H9 (cell line): Measurements from ENCODE around the gene GLYAT. TPM values are rescaled to one million over a fixed set of nuclear protein-coding genes. Genes with fewer than 3 reads are reported as not detected.

Source experiments
- DNase-seq: peaks from one replicate; pipeline ENCODE4 v3.0.0-alpha.2; 2017
- H2AFZ ChIP-seq: one replicate; pipeline ENCODE4 v1.6.1; 2013; ENCODE audit warnings: mild to moderate bottlenecking, low read length, control low read depth, moderate library complexity
- H2AK5ac ChIP-seq: 2 replicates; pipeline ENCODE4 v1.6.1; 2013; ENCODE audit warnings: low read length, control low read depth, mixed read lengths; ENCODE audit not compliant: insufficient read length
- H2BK120ac ChIP-seq: one replicate; pipeline ENCODE4 v1.6.1; 2013; ENCODE audit warnings: low read depth, mild to moderate bottlenecking, low read length, control low read depth, inconsistent platforms; ENCODE audit not compliant: poor library complexity, severe bottlenecking
- H2BK12ac ChIP-seq: 2 replicates; pipeline ENCODE4 v1.6.1; 2013; ENCODE audit warnings: low read length, control low read depth, mixed read lengths, low read depth; ENCODE audit not compliant: insufficient read length
- H2BK15ac ChIP-seq: 2 replicates; pipeline ENCODE4 v1.6.1; 2013; ENCODE audit warnings: low read depth, low read length, control low read depth
- H2BK20ac ChIP-seq: one replicate; pipeline ENCODE4 v1.6.1; 2013; ENCODE audit warnings: low read depth, mild to moderate bottlenecking, low read length, control low read depth, inconsistent platforms; ENCODE audit not compliant: poor library complexity, severe bottlenecking
- H2BK5ac ChIP-seq: 2 replicates; pipeline ENCODE4 v1.6.1; 2013; ENCODE audit warnings: low read length, control low read depth, mixed read lengths; ENCODE audit not compliant: insufficient read length
- H3K14ac ChIP-seq: 2 replicates; pipeline ENCODE4 v1.6.1; 2013; ENCODE audit warnings: low read length, control low read depth; ENCODE audit not compliant: insufficient read depth
- H3K18ac ChIP-seq: 2 replicates; pipeline ENCODE4 v1.6.1; 2013; ENCODE audit warnings: low read depth, mild to moderate bottlenecking, mixed read lengths, low read length, control low read depth; ENCODE audit not compliant: insufficient read length
- H3K23ac ChIP-seq: 2 replicates; pipeline ENCODE4 v1.6.1; 2013; ENCODE audit warnings: low read length, control low read depth, mixed read lengths, low read depth; ENCODE audit not compliant: insufficient read length
- H3K23me2 ChIP-seq: 2 replicates; pipeline ENCODE4 v1.6.1; 2013; ENCODE audit warnings: low read depth, mild to moderate bottlenecking, mixed read lengths, low read length, control low read depth; ENCODE audit not compliant: insufficient read length, poor library complexity, severe bottlenecking
- H3K27ac ChIP-seq: 2 replicates; pipeline ENCODE4 v1.5.1; 2013; ENCODE audit warnings: low read length, control low read depth, mixed read lengths, low read depth; ENCODE audit not compliant: insufficient read length
- H3K27me3 ChIP-seq: 2 replicates; pipeline ENCODE4 v1.6.1; 2013; ENCODE audit warnings: low read length, control low read depth, inconsistent platforms; ENCODE audit not compliant: insufficient read depth
- H3K4ac ChIP-seq: 2 replicates; pipeline ENCODE4 v1.6.1; 2013; ENCODE audit warnings: low read depth, mild to moderate bottlenecking, control low read depth, inconsistent platforms, low read length, moderate library complexity
- H3K4me1 ChIP-seq: 2 replicates; pipeline ENCODE4 v1.6.1; 2013; ENCODE audit warnings: low read length, control low read depth, inconsistent platforms; ENCODE audit not compliant: insufficient read depth
- H3K4me2 ChIP-seq: 2 replicates; pipeline ENCODE4 v1.6.1; 2013; ENCODE audit warnings: low read length, control low read depth, mixed read lengths; ENCODE audit not compliant: insufficient read length, insufficient read depth
- H3K56ac ChIP-seq: 2 replicates; pipeline ENCODE4 v1.6.1; 2013; ENCODE audit warnings: low read depth, mild to moderate bottlenecking, mixed read lengths, low read length, control low read depth; ENCODE audit not compliant: insufficient read length
- H3K79me1 ChIP-seq: 2 replicates; pipeline ENCODE4 v1.6.1; 2013; ENCODE audit warnings: low read depth, mild to moderate bottlenecking, moderate library complexity, low read length, control low read depth, inconsistent platforms; ENCODE audit not compliant: insufficient read depth, poor library complexity, severe bottlenecking
- H3K79me2 ChIP-seq: 2 replicates; pipeline ENCODE4 v1.6.1; 2013; ENCODE audit warnings: low read length, control low read depth, inconsistent platforms; ENCODE audit not compliant: insufficient read depth
- H3K9ac ChIP-seq: 2 replicates; pipeline ENCODE4 v1.6.1; 2013; ENCODE audit warnings: low read length, control low read depth, mixed read lengths; ENCODE audit not compliant: insufficient read length; ENCODE audit errors: extremely low read depth
- H3K9me3 ChIP-seq: one replicate; pipeline ENCODE4 v1.6.1; 2013; ENCODE audit warnings: low read depth, low read length, inconsistent platforms; ENCODE audit not compliant: control insufficient read depth
- H3T11ph ChIP-seq: one replicate; pipeline ENCODE4 v1.6.1; 2013; ENCODE audit warnings: mild to moderate bottlenecking, low read length, control low read depth, inconsistent platforms
- H4K20me1 ChIP-seq: one replicate; pipeline ENCODE4 v1.6.1; 2013; ENCODE audit not compliant: control insufficient read depth, insufficient read length, insufficient read depth
- H4K5ac ChIP-seq: 2 replicates; pipeline ENCODE4 v1.6.1; 2013; ENCODE audit warnings: low read depth, mild to moderate bottlenecking, mixed read lengths, low read length, control low read depth; ENCODE audit not compliant: insufficient read length
- H4K8ac ChIP-seq: replicated peaks from 2 replicates; pipeline ENCODE4 v1.6.1; 2013; ENCODE audit warnings: low read length, control low read depth, mixed read lengths, low read depth; ENCODE audit not compliant: insufficient read length
- H4K91ac ChIP-seq: 2 replicates; pipeline ENCODE4 v1.6.1; 2013; ENCODE audit warnings: low read depth, mild to moderate bottlenecking, moderate library complexity, mixed read lengths, low read length, control low read depth; ENCODE audit not compliant: insufficient read length
- H3K27ac Mint-ChIP-seq, 3 experiments: 2 replicates in 2 of 3; 3 replicates in 1 of 3; pipeline ENCODE4 v1.8.0; 2020 to 2021; ENCODE audit warnings: mixed read lengths in 3 of 3, mild to moderate bottlenecking in 1 of 3, moderate library complexity in 1 of 3
- H3K27me3 Mint-ChIP-seq: 2 replicates; pipeline ENCODE4 v1.8.0; 2021; ENCODE audit warnings: low read depth, mild to moderate bottlenecking, moderate library complexity, mixed read lengths
- H3K36me3 Mint-ChIP-seq, 3 experiments: 2 replicates in 2 of 3; 3 replicates in 1 of 3; pipeline ENCODE4 v1.8.0; 2020 to 2021; ENCODE audit warnings: low read depth in 3 of 3, mixed read lengths in 3 of 3; ENCODE audit not compliant: insufficient read depth in 1 of 3
- H3K4me1 Mint-ChIP-seq, 2 experiments: 2 replicates each; pipeline ENCODE4 v1.8.0; 2020; ENCODE audit warnings: mixed read lengths in 2 of 2
- H3K4me3 Mint-ChIP-seq, 2 experiments: 2 replicates in 1 of 2; 3 replicates in 1 of 2; pipeline ENCODE4 v1.8.0; 2020 to 2021; ENCODE audit warnings: mild to moderate bottlenecking in 2 of 2, mixed read lengths in 2 of 2, moderate library complexity in 1 of 2
- H3K9me3 Mint-ChIP-seq, 2 experiments: 2 replicates in 1 of 2; 3 replicates in 1 of 2; pipeline ENCODE4 v1.8.0; 2020; ENCODE audit warnings: mild to moderate bottlenecking in 2 of 2, mixed read lengths in 2 of 2, moderate library complexity in 1 of 2
- WGBS: extraction: QIAGEN DNeasy Blood & Tissue Kit; methylation state at CpG from one replicate; pipeline ENCODE4 v1.1.7; 2013; ENCODE audit warnings: missing lambda C conversion rate, low lambda C conversion rate, mixed read lengths; ENCODE audit not compliant: insufficient read length; ENCODE audit errors: extremely low coverage; 5-methylcytosine and 5-hydroxymethylcytosine counted together
- total RNA-seq: library from RNA; stranded (reverse); gene quantifications from 2 replicates; pipeline ENCODE4 v1.2.1, GENCODE V29; 2021
- TF ChIP-seq, protein P1 (sequence below): fragments of 200-600 bp; sonication (generic); conservative IDR thresholded peaks from 3 replicates; pipeline ENCODE4 v1.8.0; 2021; ENCODE audit warnings: antibody characterized with exemption, mild to moderate bottlenecking

The GLYAT gene
- total RNA-seq, 1 experiment from 2014 or later: not detected

DNA sequence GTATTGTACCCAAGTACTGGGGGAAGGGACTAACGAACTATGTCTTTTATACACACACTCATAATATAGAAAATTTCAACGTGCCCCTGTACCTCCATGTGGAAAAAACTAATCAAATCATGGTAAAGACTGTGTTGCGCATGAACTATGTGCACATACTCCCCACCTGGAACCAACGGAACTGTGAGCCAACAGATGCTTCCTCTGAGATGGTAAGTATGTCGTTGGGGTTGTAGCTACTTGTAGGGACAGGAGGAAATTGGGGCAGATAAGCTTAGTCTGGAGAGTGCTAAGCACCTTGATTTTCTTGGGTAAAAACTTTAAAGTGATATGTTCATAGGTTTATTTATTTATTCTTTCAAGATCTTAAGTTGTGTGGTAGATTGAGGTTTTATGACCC, 40.1 kb downstream of the GLYAT start:
- DNase-seq: no peak
- no peak overlapping the region for H3K4ac ChIP-seq
- no peak overlapping the region for H4K91ac ChIP-seq
- H4K20me1 ChIP-seq: no peaks in the 10 kb centered on the region
- H3K4me2 ChIP-seq: no peak overlapping the region
- no peak overlapping the region for H2BK5ac ChIP-seq
- H3K56ac ChIP-seq: no peak overlapping the region
- H3K18ac ChIP-seq: no peak overlapping the region
- H3K27me3 ChIP-seq: no peaks in the 10 kb centered on the region
- Mint-ChIP-seq H3K36me3 (peaks cover 0 to 13% (median 4%) of the 10 kb centered on the region in 3 experiments; a peak in 3 of 7 replicates), H3K9me3 (peaks cover 51 to 70% of the 10 kb centered on the region in 2 experiments), H3K27ac (no peak overlapping the region), H3K27me3 (peaks cover 4% of the 10 kb centered on the region), H3K4me3 (no peak overlapping the region), H3K4me1 (no peaks in the 10 kb centered on the region)
- H2AFZ ChIP-seq: no peak overlapping the region
- H3K79me1 ChIP-seq: no peaks in the 10 kb centered on the region
- H3K9me3 ChIP-seq: peaks cover 10% of the 10 kb centered on the region
- no peak overlapping the region for H2BK15ac ChIP-seq
- no peak overlapping the region for H3K14ac ChIP-seq
- no peak overlapping the region for H4K8ac ChIP-seq
- H2AK5ac ChIP-seq: no peak overlapping the region
- H3K23me2 ChIP-seq: no peaks in the 10 kb centered on the region
- TF ChIP-seq, protein P1, sequence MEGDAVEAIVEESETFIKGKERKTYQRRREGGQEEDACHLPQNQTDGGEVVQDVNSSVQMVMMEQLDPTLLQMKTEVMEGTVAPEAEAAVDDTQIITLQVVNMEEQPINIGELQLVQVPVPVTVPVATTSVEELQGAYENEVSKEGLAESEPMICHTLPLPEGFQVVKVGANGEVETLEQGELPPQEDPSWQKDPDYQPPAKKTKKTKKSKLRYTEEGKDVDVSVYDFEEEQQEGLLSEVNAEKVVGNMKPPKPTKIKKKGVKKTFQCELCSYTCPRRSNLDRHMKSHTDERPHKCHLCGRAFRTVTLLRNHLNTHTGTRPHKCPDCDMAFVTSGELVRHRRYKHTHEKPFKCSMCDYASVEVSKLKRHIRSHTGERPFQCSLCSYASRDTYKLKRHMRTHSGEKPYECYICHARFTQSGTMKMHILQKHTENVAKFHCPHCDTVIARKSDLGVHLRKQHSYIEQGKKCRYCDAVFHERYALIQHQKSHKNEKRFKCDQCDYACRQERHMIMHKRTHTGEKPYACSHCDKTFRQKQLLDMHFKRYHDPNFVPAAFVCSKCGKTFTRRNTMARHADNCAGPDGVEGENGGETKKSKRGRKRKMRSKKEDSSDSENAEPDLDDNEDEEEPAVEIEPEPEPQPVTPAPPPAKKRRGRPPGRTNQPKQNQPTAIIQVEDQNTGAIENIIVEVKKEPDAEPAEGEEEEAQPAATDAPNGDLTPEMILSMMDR: no peak
- H3K27ac ChIP-seq: no peak overlapping the region
- H3K4me1 ChIP-seq: no peaks in the 10 kb centered on the region
- whole genome bisulfite sequencing: no CpG with 5 or more reads among the region's 5 CpGs
- H2BK20ac ChIP-seq: no peak overlapping the region
- no peak overlapping the region for H3T11ph ChIP-seq
- no peak overlapping the region for H3K9ac ChIP-seq
- H2BK12ac ChIP-seq: no peak overlapping the region
- H3K79me2 ChIP-seq: no peaks in the 10 kb centered on the region
- H4K5ac ChIP-seq: no peak overlapping the region
- no peak overlapping the region for H2BK120ac ChIP-seq
- no peak overlapping the region for H3K23ac ChIP-seq
